HEK293 (cell line): ENCODE measurements around the gene HAUS1.

ENCODE experiments used
- ZNF221 ChIP-seq: fragments of 450-650 bp; formaldehyde crosslinking; IDR thresholded peaks from 2 replicates; pipeline ENCODE4 v1.5.1; 2017; ENCODE audit warnings: missing biosample characterization, missing genetic modification characterization, borderline replicate concordance
- ZNF335 ChIP-seq: fragments of 450-650 bp; formaldehyde crosslinking; conservative IDR thresholded peaks from 2 replicates; pipeline ENCODE4 v1.5.1; 2016; ENCODE audit warnings: missing biosample characterization, missing genetic modification characterization
- ZNF501 ChIP-seq: fragments of 450-650 bp; formaldehyde crosslinking; IDR thresholded peaks from 2 replicates; pipeline ENCODE4 v1.5.1; 2016; ENCODE audit warnings: missing biosample characterization, missing genetic modification characterization
- ZNF530 ChIP-seq: fragments of 450-650 bp; formaldehyde crosslinking; IDR thresholded peaks from 2 replicates; pipeline ENCODE4 v1.5.1; 2016; ENCODE audit warnings: low read depth, missing biosample characterization, missing genetic modification characterization
- ZNF785 ChIP-seq: fragments of 450-650 bp; formaldehyde crosslinking; IDR thresholded peaks from 2 replicates; pipeline ENCODE4 v1.5.1; 2016; ENCODE audit warnings: missing biosample characterization, missing genetic modification characterization
- TF ChIP-seq, protein P1 (sequence below): fragments of 450-650 bp; formaldehyde crosslinking; IDR thresholded peaks from 2 replicates; pipeline ENCODE4 v1.5.1; 2016; ENCODE audit warnings: missing biosample characterization, missing genetic modification characterization
- TF ChIP-seq, protein P2 (sequence below): fragments of 450-650 bp; formaldehyde crosslinking; IDR thresholded peaks from 2 replicates; pipeline ENCODE4 v1.5.1; 2017; ENCODE audit warnings: missing biosample characterization, mild to moderate bottlenecking, missing genetic modification characterization, moderate library complexity
- TF ChIP-seq, protein P3 (sequence below): fragments of 450-650 bp; formaldehyde crosslinking; IDR thresholded peaks from 2 replicates; pipeline ENCODE4 v1.5.1; 2016; ENCODE audit warnings: missing biosample characterization, missing genetic modification characterization

DNA sequence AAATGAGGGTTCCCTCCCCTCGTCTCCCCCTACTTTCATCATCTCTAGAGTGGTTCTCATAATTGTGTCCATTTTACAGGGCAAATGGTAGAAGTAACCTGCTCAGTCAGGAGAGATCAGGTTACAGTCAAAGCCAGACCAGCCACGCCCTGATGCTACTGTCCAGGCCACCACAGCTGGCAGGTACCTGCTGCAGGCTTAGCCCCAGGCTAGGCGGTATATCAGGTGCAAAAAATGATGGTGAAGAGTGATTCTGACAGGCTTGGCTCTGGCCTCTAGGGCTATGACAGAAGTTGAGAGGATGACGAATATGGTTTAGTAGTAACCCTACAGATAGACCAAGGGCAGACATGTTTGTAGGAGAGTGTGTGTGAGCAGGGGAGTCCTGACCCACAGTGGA lies 67.1 kb downstream of the HAUS1 start:
- TF ChIP-seq, protein P1, sequence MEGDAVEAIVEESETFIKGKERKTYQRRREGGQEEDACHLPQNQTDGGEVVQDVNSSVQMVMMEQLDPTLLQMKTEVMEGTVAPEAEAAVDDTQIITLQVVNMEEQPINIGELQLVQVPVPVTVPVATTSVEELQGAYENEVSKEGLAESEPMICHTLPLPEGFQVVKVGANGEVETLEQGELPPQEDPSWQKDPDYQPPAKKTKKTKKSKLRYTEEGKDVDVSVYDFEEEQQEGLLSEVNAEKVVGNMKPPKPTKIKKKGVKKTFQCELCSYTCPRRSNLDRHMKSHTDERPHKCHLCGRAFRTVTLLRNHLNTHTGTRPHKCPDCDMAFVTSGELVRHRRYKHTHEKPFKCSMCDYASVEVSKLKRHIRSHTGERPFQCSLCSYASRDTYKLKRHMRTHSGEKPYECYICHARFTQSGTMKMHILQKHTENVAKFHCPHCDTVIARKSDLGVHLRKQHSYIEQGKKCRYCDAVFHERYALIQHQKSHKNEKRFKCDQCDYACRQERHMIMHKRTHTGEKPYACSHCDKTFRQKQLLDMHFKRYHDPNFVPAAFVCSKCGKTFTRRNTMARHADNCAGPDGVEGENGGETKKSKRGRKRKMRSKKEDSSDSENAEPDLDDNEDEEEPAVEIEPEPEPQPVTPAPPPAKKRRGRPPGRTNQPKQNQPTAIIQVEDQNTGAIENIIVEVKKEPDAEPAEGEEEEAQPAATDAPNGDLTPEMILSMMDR (tag by site-specific recombination), result no peak
- TF ChIP-seq, protein P2, sequence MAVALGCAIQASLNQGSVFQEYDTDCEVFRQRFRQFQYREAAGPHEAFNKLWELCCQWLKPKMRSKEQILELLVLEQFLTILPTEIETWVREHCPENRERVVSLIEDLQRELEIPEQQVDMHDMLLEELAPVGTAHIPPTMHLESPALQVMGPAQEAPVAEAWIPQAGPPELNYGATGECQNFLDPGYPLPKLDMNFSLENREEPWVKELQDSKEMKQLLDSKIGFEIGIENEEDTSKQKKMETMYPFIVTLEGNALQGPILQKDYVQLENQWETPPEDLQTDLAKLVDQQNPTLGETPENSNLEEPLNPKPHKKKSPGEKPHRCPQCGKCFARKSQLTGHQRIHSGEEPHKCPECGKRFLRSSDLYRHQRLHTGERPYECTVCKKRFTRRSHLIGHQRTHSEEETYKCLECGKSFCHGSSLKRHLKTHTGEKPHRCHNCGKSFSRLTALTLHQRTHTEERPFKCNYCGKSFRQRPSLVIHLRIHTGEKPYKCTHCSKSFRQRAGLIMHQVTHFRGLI, result no peak
- no peak for TF ChIP-seq ZNF530 (tag by site-specific recombination)
- TF ChIP-seq, protein P3, sequence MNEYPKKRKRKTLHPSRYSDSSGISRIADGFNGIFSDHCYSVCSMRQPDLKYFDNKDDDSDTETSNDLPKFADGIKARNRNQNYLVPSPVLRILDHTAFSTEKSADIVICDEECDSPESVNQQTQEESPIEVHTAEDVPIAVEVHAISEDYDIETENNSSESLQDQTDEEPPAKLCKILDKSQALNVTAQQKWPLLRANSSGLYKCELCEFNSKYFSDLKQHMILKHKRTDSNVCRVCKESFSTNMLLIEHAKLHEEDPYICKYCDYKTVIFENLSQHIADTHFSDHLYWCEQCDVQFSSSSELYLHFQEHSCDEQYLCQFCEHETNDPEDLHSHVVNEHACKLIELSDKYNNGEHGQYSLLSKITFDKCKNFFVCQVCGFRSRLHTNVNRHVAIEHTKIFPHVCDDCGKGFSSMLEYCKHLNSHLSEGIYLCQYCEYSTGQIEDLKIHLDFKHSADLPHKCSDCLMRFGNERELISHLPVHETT (tag by site-specific recombination), result no peak
- TF ChIP-seq ZNF335 (tag by site-specific recombination), result no peak
- TF ChIP-seq ZNF501, result no peak
- TF ChIP-seq ZNF221, result no peak
- TF ChIP-seq ZNF785, result no peak
